GM20431 (cell line): ENCODE results near the gene FAAP20.

ENCODE experiments used
- in situ Hi-C: fragments of 300-500 bp; cut with MseI, MboI; formaldehyde crosslinking; loops from one replicate; pipeline ENCODE4 v1.15.0; 2020; ENCODE audit warnings: low sequenced_read_pairs; ENCODE audit not compliant: unreplicated experiment

FAAP20 gene

DNA sequence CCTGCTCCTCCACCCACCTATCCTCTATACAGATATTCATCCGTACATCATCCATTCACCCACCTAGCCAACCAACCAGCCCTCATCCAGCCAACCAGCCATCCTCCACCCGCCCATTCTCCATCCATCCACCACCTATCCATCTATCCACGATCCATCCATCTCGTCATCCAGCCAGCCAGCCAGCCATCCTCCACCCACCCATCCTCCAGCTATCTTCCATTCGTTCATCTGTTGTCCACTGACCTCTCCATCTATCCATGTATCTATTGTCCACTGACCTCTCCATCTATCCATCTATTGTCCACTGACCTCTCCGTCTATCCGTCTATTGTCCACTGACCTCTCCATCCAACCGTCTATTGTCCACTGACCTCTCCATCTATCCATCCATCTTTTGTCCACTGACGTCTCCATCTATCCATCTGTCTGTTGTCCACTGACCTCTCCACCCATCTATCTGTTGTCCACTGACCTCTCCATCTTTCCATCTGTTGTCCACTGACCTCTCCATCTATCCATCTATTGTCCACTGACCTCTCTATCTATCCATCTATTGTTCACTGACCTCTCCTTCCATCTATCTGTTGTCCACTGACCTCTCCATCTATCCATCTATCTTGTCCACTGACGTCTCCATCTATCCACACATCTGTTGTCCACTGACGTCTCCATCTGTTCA is 47.6 kb downstream of the FAAP20 start:
- in situ Hi-C loops: no loop called here

DNA sequence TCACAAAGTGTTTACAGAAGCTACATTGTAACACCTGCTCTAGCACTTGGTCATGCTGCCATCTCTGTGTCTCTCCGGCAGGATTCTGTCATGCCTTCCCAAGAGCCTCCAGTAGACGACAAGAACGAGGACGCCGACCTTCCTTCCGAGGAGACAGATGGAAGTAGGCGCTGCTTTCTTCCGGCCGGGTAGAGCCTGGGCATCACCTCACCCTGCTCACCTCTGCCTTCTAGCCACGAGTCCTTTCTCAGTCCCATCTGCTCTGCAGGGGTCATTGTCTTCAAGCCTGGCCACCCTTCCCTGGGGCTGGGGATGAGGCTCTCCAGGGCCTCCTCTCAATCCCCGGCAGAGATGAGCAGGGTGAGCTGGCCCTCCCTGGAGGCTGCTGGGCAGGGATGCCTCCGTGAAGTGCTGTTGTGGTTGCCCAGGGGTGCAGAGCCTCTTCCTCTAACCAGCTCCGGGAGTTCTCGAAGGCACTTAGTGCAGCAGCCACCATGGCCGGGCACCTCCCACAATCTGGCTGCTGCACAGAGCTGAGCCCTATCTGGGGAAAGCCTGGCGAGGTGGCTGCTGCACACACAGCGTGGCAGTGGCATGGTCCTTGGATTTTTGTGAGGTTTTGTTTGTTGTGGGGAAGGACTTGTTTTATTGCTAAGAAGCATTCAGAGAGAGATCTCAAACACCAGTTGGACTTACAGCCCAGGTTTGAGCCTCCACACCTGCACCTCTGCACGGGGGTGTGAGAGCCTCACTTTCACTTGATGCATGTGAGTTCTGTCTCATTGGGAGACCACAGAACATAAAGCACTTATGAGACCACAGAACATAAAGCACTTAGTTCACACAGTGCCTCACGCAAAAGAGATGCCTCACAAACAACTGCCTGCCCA is 48.4 kb downstream of the FAAP20 start:
- in situ Hi-C loops: no loop called here

DNA sequence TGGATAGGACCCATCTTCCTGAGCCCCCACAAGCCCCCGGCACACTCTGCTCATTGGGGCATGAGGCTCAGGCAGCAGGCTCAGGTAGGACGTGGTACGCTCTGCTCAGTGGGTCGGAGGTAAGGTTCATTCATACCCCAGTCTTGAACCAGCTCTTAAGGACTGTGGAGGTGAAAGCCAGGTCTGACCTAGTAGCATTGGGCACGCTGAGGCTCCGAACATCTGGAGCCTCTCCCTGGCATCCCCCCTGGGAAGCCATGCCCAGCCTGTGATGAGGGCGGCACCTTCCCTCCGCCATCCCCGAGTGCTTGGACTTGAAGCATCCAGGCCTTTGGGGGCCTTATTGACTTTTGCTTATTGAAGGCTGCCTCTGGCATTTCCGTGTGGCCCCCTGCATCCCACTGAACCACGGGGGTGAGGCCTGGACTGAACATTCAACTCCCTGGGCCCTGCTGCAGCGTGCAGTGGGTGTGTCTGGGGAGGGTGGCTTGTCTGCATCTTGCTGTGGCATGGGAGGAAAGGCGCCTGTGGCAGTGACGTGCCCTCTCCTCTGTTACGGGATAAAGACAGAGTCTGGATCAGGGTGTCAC is 50.0 kb downstream of the FAAP20 start:
- in situ Hi-C loops: no loop called here

DNA sequence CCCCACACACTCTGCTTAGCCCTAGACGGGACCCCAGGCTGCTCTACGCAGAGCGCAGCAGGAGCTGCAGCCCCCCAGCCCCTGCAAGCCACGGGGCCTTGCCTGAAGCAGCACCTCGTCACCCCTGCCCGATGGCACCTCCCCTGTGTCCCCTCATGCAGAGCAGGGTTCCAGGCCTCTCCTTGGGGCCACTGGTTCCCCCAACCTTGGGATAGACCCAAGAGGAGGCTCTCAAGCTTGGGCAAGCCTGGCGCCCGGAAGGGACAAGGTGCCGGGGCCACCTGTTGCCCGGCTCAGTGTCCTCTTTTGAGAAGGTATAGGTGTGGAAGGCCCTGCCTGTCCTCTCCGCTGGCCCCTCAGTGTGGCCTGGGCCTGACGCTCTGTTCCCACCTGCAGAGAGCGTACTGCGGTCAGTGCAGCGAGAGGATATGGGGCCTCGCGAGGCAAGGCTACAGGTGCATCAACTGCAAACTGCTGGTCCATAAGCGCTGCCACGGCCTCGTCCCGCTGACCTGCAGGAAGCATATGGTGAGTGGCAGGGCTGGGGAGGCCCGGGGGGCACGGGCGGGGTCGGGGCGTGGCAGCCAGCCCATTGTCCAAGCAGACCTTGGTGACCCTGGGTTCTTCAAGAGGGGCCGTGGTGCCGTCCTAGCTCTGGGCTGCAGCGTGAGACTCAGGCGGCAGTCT is 50.6 kb downstream of the FAAP20 start:
- in situ Hi-C loops: no loop called here

DNA sequence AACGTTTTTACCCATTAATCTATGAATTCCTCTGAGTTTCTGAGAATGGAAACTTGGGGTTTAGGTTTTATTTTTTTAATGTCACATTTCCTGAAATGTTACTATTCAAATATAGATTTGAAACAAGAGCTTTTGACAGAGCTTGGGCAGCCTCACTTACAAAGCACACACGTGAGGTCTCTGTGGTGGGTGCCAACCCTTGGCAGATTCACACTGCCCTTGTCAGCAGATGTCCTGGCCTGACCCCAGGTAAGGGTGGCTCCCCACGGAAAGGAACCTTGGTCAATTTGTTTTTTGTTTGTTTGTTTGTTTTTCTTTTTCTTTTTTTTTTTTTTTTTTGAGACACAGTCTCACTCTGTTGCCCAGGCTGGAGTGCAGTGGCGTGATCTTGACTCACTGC is 53.5 kb downstream of the FAAP20 start:
- in situ Hi-C loops: no loop called here
